Endometrial microvascular endothelial cells (primary cell): Measurements from ENCODE around the gene ETS2. TPM values are rescaled to one million over a fixed set of nuclear protein-coding genes. Genes with fewer than 3 reads are reported as not detected.
"Not testable (repeated sequence)": the region's sequence is repeated elsewhere in the genome, so short reads cannot be mapped to it uniquely, and the experiment has no call there.

ENCODE experiments used
- in situ Hi-C: cut with HindIII; loops from 2 replicates; pipeline ENCODE4 v1.10.0; 2017; ENCODE audit warnings: low sequenced_read_pairs, low pct_unique_long_range_greater_than_20kb; ENCODE audit errors: inconsistent ontology term
- total RNA-seq: library from RNA; depleted of rRNA; stranded (reverse); fragments of >200 nt; gene quantifications from one replicate; pipeline ENCODE4 v1.2.3, GENCODE V29; 2015; ENCODE audit errors: inconsistent ontology term

The ETS2 gene
- total RNA-seq, 1 donor from 2014 or later = 48.7 TPM

DNA sequence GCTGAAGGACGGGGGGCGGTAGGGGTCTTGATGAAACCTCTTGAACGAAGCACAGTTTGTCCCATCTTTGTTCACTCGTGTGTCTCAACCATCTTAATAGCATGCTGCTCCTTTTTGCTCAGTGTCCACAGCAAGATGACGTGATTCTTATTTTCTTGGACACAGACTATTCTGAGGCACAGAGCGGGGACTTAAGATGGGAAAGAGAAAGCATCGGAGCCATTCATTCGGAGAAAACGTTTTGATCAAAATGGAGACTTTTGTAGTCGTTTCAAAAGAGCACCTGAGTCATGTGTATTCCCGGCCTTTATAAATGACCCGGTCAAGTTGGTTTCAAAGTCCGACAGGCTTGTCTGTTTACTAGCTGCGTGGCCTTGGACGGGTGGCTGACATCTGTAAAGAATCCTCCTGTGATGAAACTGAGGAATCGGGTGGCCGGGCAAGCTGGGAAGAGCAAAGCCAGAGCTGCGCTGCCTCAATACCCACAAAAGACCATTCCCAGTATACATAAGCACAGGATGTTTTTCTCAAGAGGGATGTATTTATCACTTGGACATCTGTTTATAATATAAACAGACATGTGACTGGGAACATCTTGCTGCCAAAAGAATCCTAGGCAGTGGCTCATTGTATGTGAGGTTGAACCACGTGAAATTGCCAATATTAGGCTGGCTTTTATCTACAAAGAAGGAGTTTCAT is 18.5 kb downstream of the ETS2 start:
- in situ Hi-C loops = loop anchor here (25.0 kb wide), 1 partner anchor 288 kb away; no protein-coding TSS in a partner anchor

DNA sequence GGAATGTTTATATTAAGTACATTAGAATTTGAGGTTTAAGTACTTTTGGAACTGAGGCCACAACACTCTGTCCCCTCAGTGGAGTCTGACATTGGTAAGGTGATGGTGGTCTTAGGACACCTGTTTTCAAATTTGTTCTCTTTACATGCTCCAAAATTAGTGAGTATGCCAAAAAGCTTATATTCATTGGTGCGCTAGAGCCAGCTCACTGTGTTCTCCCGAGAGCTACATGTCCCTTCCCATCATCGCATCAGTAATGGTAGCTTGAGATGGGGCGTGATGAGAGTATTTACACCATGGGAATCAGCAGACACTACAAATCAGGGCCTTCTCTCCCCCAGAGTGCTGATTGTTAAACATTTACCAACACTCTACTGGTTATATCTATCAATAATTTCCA is 19.5 kb downstream of the ETS2 start:
- in situ Hi-C loops = no loop called here

DNA sequence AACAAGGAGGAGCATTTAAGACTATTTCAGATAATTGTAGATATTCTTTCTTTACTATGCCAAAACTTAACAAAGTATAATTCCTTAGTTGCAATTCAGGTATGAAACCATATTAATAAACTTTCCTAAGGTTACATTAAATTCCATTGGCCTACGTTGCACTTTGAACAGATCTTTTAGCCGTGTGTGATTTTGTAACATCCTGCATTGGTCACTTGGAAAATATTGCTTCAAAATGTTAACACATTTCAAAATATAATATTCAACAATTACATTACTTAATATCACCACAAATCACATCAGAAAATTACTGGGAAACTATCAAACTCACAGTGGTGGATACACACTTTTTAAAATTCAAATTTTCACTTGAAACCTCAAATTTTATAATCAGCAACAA is 20.2 kb downstream of the ETS2 start:
- in situ Hi-C loops = no loop called here

DNA sequence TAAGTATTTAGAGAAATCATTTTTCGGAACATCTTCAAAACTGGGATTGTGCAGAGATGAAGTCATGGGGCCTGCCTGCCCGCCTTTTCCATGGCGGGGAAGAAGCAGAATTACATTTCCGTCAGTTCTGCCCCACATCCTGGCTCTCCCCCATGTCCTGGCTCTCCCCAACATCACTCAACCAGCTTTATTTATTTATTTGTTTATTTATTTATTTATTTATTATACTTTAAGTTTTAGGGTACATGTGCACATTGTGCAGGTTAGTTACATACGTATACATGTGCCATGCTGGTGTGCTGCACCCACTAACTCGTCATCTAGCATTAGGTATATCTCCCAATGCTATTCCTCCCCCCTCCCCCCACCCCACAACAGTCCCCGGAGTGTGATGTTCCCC is 22.4 kb downstream of the ETS2 start:
- in situ Hi-C loops = not testable (repeated sequence)

DNA sequence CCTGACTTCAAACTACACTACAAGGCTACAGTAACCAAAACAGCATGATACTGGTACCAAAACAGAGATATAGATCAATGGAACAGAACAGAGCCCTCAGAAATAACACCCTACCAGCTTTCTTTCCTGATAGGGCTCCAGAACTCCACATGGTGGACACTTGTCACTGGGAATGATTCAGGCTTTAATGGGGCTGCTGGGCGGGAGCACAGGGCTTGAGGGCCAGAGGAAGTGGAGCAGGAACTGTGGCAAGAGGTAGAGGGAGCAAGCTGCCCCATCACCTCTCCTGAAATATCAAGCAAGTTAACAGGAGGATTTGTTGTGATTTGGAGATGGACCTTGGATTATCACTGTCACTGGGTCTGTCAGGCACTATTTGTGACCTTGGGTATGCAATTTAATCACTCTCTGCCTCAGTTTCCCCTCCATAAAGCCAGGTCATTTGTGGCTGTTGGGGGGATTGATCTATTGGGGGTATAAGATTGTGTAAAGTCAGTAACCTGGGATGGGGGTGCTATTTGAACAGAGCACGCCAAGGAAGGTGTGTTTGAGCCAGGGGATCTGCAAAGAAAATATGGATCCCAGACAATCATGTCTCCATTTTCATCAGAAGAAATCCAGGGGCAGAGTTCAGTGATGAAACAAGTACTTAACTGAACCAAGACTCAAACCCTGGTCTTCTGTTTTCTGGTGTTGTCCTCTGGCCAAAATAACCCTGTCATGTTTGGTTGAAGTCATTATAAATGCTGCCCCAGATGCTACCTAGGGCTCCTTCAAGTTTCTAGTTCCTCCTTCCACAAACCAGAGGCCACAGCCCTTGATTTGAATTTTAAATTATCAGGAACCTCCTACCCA is 25.2 kb downstream of the ETS2 start:
- in situ Hi-C loops = no loop called here

DNA sequence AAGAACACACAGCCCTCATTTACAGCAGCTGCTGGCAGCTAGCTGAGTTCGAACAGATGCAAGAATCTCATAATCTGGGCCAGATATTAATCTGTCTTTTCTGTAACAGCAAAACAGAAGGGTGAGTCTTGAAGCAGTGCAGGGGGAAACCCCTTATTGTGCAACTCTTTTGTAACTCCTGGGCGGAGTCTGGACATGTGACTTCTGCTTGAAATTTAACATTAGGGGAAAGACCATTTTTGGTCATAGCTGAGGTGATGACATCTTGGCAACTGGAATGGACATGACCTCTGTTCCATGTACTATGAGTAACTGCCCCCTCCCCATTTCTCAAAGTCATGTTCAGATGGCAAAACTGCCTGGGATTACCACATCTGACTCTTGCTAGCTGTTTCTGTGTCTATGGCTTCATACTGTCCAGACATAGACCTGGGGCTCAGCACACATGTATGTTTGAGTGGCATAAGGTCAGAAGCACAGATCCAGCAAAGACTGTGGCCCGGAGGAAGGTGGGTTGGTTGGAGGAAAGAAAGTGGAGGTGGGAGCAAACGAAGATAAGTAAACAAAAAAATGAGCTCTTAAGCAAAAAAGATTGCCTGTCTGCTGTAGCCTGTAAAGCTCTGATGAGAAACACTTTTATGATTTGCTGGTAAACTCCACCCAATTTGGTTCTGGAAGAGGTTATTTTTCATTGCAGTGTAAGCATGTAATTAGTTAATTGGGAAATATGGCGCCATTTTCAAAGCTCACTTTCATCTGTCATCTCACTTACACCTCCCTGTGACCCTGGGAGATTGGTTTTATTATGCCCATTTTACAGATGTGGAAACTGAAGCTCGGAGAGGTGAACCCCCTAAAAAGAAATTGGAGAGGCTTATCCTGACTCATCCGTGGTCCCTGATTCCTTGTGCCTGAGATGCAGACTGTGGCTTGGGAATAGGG is 26.1 kb downstream of the ETS2 start:
- in situ Hi-C loops = no loop called here

DNA sequence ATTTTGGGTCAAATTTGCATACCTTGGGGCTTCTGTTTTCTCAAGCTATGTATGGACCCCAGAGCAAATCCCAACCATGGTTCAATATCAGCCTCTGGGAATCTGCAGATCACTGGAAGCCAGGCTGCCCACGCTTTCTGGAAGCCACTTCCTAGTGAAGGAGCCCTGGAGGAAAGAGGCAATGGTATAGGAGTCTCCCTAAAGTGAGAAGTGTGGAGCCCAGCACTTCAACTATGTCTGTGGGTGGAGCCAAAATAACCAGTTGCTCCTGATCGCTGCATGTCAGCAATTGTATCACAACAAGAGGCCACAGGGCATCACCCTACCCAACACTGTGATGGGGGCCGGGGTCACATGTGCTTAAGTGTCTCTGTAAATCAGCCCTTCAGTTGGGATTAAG is 26.9 kb downstream of the ETS2 start:
- in situ Hi-C loops = no loop called here

DNA sequence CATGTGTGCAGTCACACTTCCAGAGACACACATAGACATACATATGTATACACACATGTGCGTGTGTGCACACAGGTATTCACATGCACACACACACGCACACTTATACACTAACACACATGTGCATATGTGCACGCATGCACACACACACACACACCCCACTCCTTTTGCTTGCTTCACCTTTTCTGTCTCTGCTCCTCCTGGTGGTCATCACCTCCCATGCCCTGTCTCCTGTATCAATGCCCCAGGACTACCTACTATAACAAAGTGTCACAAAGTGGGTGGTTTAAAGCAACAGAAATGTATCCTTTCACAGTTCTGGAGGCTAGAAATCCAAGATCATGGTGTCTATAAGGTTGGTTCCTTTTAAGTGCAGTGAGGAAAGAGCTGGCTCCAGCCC is 27.4 kb downstream of the ETS2 start:
- in situ Hi-C loops = no loop called here

DNA sequence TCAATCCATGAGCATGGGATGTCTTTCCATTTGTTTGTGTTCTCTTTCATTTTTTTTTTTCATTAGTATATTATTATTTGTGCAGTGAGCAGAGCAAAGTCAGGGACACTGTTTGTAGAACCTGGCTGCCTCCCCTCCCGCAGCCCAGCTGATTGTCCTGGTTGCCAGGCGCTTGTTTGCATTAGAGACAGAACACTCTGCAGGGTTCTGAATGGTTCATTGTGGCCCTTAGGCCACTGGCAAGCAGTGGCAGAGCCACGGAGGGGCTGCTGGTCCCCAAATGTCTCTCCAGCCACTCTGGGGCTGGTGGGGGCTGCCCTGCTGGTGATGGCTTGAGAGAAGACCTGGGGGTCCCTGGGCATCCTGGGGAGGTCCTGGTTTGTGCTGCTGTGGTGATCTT is 29.0 kb downstream of the ETS2 start:
- in situ Hi-C loops = no loop called here

DNA sequence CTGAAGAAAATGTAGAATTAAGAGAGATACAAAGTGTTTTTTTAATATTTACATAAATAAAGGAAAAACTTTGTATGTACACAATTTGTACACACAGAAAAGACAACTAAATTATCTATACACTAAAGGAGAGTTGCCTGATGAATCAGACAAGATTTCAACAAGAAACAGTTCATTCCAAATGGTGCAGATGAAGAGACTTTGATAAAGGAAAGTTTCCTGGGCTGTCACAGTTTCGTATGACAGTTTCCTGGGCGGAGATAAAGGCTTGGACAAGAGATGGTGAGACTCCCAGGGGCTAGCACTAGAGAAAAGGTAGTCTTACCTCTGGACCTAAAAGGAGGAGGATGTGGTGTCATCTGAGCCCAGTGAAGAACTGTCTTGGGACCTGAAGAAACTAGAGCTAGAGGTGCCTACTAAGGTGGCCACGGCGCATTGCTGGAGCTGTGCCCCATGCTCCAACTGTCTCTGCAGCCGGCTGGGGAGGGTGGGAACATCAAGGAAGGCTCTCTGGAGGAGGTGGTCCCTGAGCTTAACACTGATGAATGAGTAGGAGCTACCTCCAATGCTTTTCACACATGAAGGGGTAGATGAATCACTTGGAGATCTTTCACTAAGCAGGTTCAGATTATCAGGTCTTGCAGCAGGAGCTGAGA is 32.2 kb downstream of the ETS2 start:
- in situ Hi-C loops = no loop called here

DNA sequence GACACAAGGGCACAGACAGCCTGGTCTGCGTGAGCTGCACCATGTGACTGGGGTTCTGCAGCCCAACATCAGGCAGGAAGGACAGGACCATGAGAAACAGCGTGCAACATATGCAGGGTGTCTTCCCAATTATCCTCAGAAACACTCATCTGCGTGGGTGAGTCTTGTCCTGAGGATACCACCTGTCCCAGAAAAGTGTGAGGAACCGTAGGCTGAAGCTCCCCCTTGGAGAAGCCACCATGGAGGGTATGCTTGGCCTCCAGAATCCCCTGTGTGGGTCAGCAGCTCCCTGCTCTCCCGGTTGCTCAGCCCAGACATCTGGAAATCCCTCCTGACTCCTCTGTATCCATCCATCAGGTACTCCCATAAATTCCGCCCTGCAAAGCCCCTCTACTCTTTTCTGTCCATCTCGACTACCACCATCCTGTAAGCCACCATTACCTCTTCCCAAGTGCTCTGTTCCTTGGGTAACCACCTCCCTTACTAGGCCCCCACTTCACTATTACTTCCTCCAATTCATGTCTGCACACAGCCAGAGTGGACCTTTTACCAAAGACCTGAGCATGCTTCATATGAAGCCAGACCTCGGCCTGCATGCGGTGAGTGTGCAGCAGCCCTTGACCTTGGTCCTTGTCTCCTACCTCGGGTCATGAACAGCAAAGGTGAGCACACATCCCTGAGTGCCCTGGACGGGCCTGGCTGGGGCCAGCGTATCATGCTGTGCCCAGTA is 33.0 kb downstream of the ETS2 start:
- in situ Hi-C loops = no loop called here

DNA sequence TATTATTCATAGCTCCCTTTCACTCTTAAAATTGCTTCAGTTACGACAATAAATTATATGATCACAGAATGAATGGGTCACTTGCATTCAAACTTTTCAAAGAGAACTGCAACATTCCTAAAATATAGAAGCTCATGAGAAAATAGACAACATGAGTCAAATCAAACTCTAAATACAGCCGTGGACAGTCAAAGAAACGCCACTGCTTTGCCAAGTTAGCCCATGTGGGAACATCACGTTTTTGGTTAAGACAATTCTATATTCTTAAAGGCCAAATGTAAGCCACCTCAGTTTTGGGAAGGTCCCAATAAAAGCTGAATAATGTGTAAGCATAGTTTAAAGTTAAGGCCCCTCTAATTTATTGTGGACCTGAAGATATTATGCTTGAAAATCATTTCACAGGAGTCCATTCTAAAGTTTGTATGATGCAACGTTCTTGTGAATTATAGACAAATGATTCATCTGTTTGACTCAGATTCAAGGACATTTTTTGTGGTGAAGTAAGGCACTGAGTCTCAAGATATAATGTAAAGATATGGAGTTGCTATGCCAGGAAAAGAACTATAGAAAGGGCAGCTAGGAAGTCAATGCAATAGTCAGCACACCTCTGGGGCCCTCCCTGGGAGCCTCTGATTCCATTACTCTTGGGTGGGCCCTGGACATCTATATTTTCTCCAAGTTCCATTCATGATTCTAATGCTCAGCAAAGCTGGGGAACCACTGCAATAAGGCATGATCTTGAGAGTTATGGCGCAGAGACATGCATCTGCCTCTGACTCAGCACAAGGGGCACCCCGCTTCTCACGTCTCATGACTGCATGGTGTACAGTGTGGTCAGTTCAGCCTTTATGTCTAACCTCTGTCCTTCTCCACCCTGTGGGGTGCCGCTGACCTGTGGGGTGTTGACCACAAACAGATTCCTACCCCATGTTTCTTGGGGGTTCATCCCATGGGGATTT is 33.9 kb downstream of the ETS2 start:
- in situ Hi-C loops = no loop called here

DNA sequence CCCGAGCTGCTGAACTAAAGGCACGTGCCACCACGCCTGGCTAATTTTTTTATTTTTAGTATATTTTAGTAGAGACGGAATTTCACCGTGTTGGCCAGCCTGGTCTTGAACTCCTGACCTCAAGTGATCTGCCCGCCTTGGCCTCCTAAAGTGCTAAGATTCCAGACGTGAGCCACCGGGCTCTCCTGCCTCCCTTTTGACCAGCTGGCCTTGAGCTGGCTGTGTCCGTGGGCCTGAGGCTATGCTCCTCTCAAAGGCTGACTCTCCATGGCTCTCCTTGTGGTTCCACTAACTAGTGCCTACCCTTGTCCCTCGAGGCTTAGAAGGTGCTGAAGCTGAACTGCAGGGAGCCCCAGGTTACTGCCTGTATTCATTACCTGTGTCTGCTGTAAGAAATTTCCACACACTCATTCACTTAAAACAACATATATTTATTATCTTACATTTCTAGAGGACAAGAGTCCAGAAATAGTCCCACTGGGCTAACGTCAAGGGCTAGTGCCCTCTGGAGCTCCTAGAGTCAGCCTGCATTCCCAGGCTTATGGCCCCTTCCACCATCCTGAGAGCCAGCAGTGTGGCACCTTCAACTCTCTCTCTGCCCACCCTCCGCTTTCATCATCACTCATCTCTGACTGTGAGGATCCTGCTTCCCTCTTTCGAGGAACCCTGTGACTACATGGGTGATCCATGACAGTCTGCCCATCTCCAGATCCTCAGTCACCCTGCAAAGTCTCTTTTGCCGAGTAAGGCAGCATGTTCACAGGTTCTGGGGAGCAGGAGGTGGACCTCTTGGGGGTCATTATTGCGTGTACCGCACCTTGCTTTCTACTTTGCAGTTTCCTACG is 34.9 kb downstream of the ETS2 start:
- in situ Hi-C loops = no loop called here

DNA sequence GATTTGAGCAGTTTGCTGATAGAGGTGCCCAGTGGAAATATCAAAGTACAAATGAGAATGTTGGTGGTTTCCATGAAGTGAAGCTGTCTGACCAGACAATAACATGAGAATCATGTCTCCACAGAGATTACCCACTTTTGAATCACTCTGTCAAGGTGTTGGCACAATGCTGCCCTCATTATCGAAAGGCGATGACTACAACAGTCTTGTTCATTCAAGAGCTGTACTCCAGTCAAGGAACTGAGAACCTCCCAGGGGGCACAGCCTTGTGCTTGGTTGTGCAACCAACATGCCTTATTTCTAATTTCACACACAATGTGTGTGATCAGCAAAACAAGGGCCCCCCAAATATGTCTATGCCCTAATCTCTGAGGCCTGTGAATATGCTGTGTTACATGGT is 35.7 kb downstream of the ETS2 start:
- in situ Hi-C loops = no loop called here

DNA sequence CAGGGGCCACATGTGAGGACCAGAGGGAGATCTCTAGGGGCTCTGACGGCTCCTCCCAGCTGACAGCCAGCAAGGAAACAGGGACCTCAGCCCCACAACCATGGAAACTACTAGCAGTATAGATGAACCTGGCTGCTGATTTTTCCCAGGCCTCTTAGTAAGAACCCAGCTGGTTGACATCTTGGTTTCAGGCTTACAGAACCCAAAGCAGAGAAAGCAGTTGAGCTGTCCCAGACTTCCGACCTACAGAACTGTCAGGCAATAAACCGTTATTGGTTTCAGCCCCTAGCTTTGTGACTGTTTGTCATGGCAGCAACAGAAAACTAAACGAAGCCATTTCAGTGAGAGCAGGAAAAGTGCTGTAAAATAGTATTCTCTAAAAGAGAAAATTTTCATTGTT is 36.4 kb downstream of the ETS2 start:
- in situ Hi-C loops = no loop called here

DNA sequence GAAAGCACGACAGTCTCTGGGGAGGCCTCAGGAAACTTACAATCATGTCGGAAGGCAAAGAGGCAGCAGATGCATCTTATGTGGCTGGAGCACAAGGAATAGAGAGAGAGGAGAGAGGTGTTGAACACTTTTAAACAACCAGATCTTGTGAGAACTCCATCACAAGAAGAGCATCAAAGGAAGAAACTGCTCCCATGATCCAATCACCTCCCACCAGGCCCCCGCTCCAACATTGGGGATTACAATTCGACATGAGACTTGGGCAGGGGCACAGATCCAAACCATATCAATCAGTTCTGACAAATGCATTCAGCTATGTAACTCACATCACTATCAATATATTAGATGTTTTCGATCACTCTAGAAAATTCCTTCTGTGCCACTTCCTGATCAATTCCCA is 37.6 kb downstream of the ETS2 start:
- in situ Hi-C loops = no loop called here
